ENCODE results near the gene PRDM16. TPM values are rescaled to one million over a fixed set of nuclear protein-coding genes. Genes with fewer than 3 reads are reported as not detected.

The PRDM16 gene
- total and polyA plus RNA-seq, 2 donors (not counting 1 experiment from before 2014, with no cell fraction given), result 0.03 to 0.12 TPM

DNA sequence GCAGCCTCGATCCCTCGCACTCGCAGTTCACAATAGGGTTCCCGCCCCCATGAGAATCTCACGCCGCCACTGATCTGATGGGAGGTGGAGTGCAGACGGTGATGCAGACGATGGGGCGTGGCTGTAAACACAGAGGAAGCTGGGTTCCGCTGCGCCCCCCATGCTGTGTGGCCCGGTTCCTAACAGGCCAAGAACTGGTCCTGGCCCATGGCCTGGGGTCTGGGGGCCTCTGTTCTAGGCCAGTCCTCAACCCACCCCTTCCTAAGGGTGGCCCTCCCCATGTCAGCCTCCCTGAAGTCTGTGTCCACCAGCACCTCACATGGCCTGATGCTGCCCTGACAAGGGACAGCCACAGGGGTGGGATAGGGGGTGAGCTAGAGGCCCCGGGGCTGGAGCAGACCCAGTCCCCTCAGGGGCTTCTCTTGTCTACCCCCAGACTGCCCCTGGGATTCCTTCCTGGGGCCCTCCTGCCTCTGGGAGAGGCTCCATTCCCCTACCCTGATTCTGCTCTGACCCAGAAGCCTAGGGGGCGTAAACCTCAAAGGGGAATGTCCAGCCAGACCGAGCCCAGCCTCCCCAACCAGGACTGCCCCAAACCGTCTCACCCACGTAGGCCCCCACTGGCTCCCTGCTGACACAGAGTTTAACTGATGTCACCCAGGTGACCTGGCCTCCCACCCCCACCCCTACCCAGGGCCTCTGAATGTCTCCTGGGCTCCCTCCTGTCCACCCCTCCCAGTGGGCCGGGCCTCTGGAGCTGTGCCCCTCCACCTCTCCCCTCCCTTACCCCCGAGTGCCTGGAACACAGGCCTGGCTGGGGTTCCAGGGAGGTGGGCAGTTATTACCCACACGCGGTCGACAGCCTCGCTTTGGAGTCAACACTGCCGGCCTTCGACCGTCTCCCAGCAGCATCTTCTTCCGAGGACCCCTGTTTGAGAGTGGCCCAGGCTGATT is 370.6 kb downstream of the PRDM16 start:
- H4K20me1 ChIP-seq (ENCODE audit: control insufficient read depth, insufficient read depth, low read length, poor library complexity, severe bottlenecking), result no peaks in the 10 kb centered on the region
- H3K9ac ChIP-seq (ENCODE audit: low read length), result no peak overlapping the region
- Mint-ChIP-seq H3K9me3 (ENCODE audit: insufficient read depth) (no peaks in the 10 kb centered on the region), H3K27me3 (peaks cover 14% of the 10 kb centered on the region), H3K4me1 (no peaks in the 10 kb centered on the region), H3K4me3 (no peak overlapping the region), H3K27ac (no peak overlapping the region)
- DNase-seq (no peak), ATAC-seq (ENCODE audit: low read depth) (no peak)
- H3K27ac ChIP-seq (ENCODE audit: low read length in 2 of 2), result no peak overlapping the region
- WGBS (ENCODE audit: insufficient coverage), result 89% methylated on average over 23 of the region's 27 CpGs
- H3K9me3 ChIP-seq (ENCODE audit: control extremely low read depth in 1 of 3, control insufficient read depth in 2 of 3, insufficient read depth in 1 of 3, low read length in 2 of 3), result peaks cover 0 to 3% (median 0%) of the 10 kb centered on the region in 3 donors
- H3K4me2 ChIP-seq (replicated peaks; ENCODE audit: low read depth, low read length, poor library complexity, severe bottlenecking), result no peak overlapping the region
- POLR2A ChIA-PET, result no interaction called here
- CTCF ChIA-PET, result no interaction called here
- H3K27me3 ChIP-seq (replicated peaks in 1 of 4; ENCODE audit: control extremely low read depth in 1 of 4, control insufficient read depth in 3 of 4, insufficient read depth in 4 of 4, low read length in 3 of 4), result no peaks in the 10 kb centered on the region
- intact Hi-C loops (cut with micrococcal nuclease), result no loop called here
- TF ChIP-seq EZH2 (IDR thresholded peaks at IDR 0.05; ENCODE audit: borderline replicate concordance, insufficient read depth, low read depth, low read length, poor library complexity, severe bottlenecking), result no peak
- TF ChIP-seq, protein P1, sequence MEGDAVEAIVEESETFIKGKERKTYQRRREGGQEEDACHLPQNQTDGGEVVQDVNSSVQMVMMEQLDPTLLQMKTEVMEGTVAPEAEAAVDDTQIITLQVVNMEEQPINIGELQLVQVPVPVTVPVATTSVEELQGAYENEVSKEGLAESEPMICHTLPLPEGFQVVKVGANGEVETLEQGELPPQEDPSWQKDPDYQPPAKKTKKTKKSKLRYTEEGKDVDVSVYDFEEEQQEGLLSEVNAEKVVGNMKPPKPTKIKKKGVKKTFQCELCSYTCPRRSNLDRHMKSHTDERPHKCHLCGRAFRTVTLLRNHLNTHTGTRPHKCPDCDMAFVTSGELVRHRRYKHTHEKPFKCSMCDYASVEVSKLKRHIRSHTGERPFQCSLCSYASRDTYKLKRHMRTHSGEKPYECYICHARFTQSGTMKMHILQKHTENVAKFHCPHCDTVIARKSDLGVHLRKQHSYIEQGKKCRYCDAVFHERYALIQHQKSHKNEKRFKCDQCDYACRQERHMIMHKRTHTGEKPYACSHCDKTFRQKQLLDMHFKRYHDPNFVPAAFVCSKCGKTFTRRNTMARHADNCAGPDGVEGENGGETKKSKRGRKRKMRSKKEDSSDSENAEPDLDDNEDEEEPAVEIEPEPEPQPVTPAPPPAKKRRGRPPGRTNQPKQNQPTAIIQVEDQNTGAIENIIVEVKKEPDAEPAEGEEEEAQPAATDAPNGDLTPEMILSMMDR (IDR thresholded peaks at IDR 0.05), result no peak
- no peak overlapping the region for H3K4me3 ChIP-seq (ENCODE audit: control extremely low read depth in 1 of 5, extremely low read depth in 1 of 5, insufficient read depth in 1 of 5, low read depth in 2 of 5, low read length in 4 of 5)
- H2AFZ ChIP-seq (ENCODE audit: insufficient read depth, low read depth, low read length, poor library complexity, severe bottlenecking), result no peak overlapping the region
- H3K36me3 ChIP-seq (replicated peaks in 1 of 2; ENCODE audit: control extremely low read depth in 1 of 2, control insufficient read depth in 1 of 2, extremely low read depth in 1 of 2, insufficient read depth in 2 of 2, low read length in 1 of 2), result no peaks in the 10 kb centered on the region
- no peaks in the 10 kb centered on the region for H3K4me1 ChIP-seq (ENCODE audit: control insufficient read depth in 2 of 2, insufficient read depth in 2 of 2, low read length in 2 of 2)
- H3K79me2 ChIP-seq (ENCODE audit: control insufficient read depth, insufficient read depth, low read length), result no peaks in the 10 kb centered on the region

- Mint-ChIP-seq H3K4me3 (no peak overlapping the region), H3K27me3 (peaks cover 14% of the 10 kb centered on the region), H3K9me3 (ENCODE audit: insufficient read depth) (no peaks in the 10 kb centered on the region), H3K27ac (no peak overlapping the region), H3K4me1 (no peaks in the 10 kb centered on the region)
- TF ChIP-seq, protein P1 (IDR thresholded peaks at IDR 0.05), result no peak
- no peak for TF ChIP-seq EZH2 (IDR thresholded peaks at IDR 0.05; ENCODE audit: borderline replicate concordance, insufficient read depth, low read depth, low read length, poor library complexity, severe bottlenecking)
- DNase-seq (no peak), ATAC-seq (ENCODE audit: low read depth) (no peak)
- no peaks in the 10 kb centered on the region for H3K4me1 ChIP-seq (ENCODE audit: control insufficient read depth in 2 of 2, insufficient read depth in 2 of 2, low read length in 2 of 2)
- H3K4me2 ChIP-seq (replicated peaks; ENCODE audit: low read depth, low read length, poor library complexity, severe bottlenecking), result no peak overlapping the region
- CTCF ChIA-PET, result no interaction called here
- POLR2A ChIA-PET, result no interaction called here
- H3K36me3 ChIP-seq (replicated peaks in 1 of 2; ENCODE audit: control extremely low read depth in 1 of 2, control insufficient read depth in 1 of 2, extremely low read depth in 1 of 2, insufficient read depth in 2 of 2, low read length in 1 of 2), result no peaks in the 10 kb centered on the region
- intact Hi-C loops (cut with micrococcal nuclease), result no loop called here
- no peaks in the 10 kb centered on the region for H3K27me3 ChIP-seq (replicated peaks in 1 of 4; ENCODE audit: control extremely low read depth in 1 of 4, control insufficient read depth in 3 of 4, insufficient read depth in 4 of 4, low read length in 3 of 4)
- H3K9me3 ChIP-seq (ENCODE audit: control extremely low read depth in 1 of 3, control insufficient read depth in 2 of 3, insufficient read depth in 1 of 3, low read length in 2 of 3), result peaks cover 0 to 6% (median 0%) of the 10 kb centered on the region in 3 donors
- no peak overlapping the region for H3K27ac ChIP-seq (ENCODE audit: low read length in 2 of 2)
- no peak overlapping the region for H3K9ac ChIP-seq (ENCODE audit: low read length)
- no peaks in the 10 kb centered on the region for H3K79me2 ChIP-seq (ENCODE audit: control insufficient read depth, insufficient read depth, low read length)
- no peak overlapping the region for H2AFZ ChIP-seq (ENCODE audit: insufficient read depth, low read depth, low read length, poor library complexity, severe bottlenecking)
- no peaks in the 10 kb centered on the region for H4K20me1 ChIP-seq (ENCODE audit: control insufficient read depth, insufficient read depth, low read length, poor library complexity, severe bottlenecking)
- WGBS (ENCODE audit: insufficient coverage), result 70% methylated on average over 6 of the region's 10 CpGs
- H3K4me3 ChIP-seq (ENCODE audit: control extremely low read depth in 1 of 5, extremely low read depth in 1 of 5, insufficient read depth in 1 of 5, low read depth in 2 of 5, low read length in 4 of 5), result no peak overlapping the region
Observed at GRCh38 chr1:3440300-3440681, 371.3 kb downstream of the PRDM16 start.
